Measurements from ENCODE around the gene FOXL2NB.

FOXL2NB gene

GRCh38 chr3:138946663-138947494 lies at the start of gene FOXL2NB, which contains the start of gene FOXL2:
Gene FOXL2NB (plus strand): TSS chr3:138947217. CDS start chr3:138947365, 148 bp downstream.
Gene FOXL2 (minus strand): TSS chr3:138947137. CDS start chr3:138946722, 415 bp downstream.
- DNase-seq (ENCODE audit: low read depth), result no peak
- TF ChIP-seq, protein P1, sequence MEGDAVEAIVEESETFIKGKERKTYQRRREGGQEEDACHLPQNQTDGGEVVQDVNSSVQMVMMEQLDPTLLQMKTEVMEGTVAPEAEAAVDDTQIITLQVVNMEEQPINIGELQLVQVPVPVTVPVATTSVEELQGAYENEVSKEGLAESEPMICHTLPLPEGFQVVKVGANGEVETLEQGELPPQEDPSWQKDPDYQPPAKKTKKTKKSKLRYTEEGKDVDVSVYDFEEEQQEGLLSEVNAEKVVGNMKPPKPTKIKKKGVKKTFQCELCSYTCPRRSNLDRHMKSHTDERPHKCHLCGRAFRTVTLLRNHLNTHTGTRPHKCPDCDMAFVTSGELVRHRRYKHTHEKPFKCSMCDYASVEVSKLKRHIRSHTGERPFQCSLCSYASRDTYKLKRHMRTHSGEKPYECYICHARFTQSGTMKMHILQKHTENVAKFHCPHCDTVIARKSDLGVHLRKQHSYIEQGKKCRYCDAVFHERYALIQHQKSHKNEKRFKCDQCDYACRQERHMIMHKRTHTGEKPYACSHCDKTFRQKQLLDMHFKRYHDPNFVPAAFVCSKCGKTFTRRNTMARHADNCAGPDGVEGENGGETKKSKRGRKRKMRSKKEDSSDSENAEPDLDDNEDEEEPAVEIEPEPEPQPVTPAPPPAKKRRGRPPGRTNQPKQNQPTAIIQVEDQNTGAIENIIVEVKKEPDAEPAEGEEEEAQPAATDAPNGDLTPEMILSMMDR (IDR thresholded peaks at IDR 0.05; ENCODE audit: control insufficient read depth, extremely low read depth, insufficient read depth), result no peak

DNA sequence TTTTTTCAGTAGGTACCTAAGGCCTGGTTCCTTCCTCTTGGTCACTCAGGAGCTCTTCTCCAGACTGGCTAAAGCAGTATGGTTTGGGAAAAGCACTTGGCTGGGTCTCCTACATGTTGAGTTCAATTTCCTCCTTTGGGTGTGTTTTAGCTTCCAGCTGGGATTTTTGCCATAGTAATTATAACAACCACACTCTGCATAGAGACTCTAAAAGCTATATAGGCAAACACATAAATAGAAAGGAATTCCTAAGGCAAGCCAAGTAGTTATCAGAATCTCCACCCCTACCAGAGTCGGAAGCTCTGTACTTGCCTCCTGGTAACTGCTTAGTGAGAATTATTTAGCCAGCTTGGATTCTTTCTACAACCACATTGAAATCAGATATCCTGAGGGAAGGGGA lies 48.7 kb upstream of the FOXL2NB start:
- TF ChIP-seq, protein P1 (IDR thresholded peaks at IDR 0.05; ENCODE audit: control insufficient read depth, extremely low read depth, insufficient read depth), result no peak
- peak; percentile 80 for DNase-seq (ENCODE audit: low read depth)
- H3K4me3 ChIP-seq (ENCODE audit: low read depth, low read length), result no peak overlapping the region

More at GRCh38 chr3:138946663-138947494, at the start of gene FOXL2NB, which contains the start of gene FOXL2:
- H3K4me3 ChIP-seq (ENCODE audit: low read depth, low read length), result peak within 1 kb of the TSS; percentile 46

DNA sequence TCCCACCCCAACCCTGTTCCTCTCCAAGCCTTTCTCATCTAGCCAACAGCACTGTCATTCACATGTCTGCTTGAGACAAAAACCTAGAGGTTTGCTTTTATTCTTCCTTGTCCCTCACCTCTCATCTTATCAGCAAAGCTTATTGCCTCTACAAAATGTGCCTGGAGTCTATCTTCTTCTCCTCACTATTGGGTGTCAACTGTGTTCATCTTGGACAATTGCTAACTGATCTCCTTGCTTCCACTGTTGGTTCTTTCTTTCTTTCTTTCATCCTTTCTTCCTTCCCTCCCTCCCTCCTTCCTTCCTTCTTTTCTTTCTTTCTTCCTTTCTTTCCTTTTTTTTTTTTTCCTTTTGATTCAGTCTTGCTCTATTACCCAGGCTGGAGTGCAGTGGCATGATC lies 48.3 kb upstream of the FOXL2NB start:
- no peak for DNase-seq (ENCODE audit: low read depth)

DNA sequence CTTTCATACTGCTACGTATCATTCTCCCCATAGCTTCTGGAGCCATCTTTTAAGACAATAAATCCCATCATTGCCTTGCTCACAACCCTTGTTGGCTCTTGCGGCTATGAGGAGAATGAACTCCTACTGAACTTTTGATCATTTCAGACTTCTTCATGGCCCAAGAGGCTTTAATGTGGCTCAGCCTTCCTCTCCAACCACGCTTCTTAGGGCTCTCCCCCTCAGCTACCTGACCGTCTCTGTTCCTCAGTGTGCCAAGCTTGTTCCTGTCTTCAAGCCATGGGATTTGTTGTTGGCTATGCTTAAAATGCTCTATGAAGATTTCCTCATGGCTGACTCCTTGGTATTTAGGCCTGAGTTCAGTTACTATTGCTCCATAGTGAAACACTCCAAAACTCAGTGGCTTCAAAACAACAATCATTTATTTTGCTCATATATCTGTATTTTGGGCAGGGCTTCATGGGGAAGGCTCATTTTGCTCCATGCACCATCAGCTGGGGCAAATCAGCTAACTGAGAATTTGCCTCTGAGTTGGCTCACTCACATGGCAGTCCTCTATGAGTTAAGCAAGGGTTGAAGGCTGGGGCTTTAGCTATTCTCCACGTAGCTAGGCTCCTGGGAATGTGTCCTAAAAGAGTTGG lies 47.5 kb upstream of the FOXL2NB start:
- TF ChIP-seq, protein P1 (IDR thresholded peaks at IDR 0.05; ENCODE audit: control insufficient read depth, extremely low read depth, insufficient read depth), result no peak
- no peak for DNase-seq (ENCODE audit: low read depth)

More for the DNA sequence above, 48.3 kb upstream of the FOXL2NB start:
- TF ChIP-seq, protein P1 (IDR thresholded peaks at IDR 0.05; ENCODE audit: control insufficient read depth, extremely low read depth, insufficient read depth), result no peak
- H3K4me3 ChIP-seq (ENCODE audit: low read depth, low read length), result no peak overlapping the region

DNA sequence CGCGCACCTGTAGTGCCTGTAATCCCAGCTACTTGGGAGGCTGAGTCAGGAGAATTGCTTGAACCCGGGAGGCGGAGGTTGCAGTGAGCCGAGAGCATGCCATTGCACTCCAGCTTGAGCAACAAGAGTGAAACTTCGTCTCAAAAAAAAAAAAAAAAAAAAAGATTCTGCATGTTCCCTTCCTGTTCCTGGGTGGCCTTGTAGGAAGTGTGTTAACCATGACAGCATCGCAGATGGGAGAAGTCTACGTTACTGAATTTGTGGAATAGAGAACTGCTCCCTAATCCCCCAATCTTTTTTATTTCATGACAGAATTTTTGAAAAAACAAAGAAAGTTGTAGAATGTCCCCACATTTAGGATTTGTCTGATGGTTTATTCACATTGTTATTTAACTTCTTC lies 45.5 kb upstream of the FOXL2NB start:
- TF ChIP-seq, protein P1 (IDR thresholded peaks at IDR 0.05; ENCODE audit: control insufficient read depth, extremely low read depth, insufficient read depth), result no peak
- no peak for DNase-seq (ENCODE audit: low read depth)
- no peak overlapping the region for H3K4me3 ChIP-seq (ENCODE audit: low read depth, low read length)

More for the DNA sequence above, 47.5 kb upstream of the FOXL2NB start:
- H3K4me3 ChIP-seq (ENCODE audit: low read depth, low read length), result no peak overlapping the region

DNA sequence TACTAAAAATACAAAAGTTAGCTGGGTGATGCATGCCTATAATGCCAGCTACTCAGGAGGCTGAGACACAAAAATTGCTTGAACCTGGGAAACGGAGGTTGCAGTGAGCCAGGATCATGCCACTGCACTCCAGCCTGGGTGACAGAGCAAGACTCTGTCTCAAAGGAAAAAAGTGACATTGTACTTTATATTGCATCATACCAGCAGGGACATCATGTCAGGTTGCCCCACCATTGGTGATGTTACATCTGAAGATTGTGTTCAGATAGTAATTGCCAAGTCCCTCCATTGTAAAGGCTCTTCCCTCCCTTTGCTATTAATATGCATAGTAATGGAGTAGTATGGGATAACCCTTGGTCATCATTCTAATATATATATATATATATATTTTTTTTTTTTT lies 44.8 kb upstream of the FOXL2NB start:
- no peak for DNase-seq (ENCODE audit: low read depth)
- no peak overlapping the region for H3K4me3 ChIP-seq (ENCODE audit: low read depth, low read length)
- TF ChIP-seq, protein P1 (IDR thresholded peaks at IDR 0.05; ENCODE audit: control insufficient read depth, extremely low read depth, insufficient read depth), result no peak

All from LNCaP clone FGC (cell line).